ENCODE results near the gene EPB41L4B. TPM values are rescaled to one million over a fixed set of nuclear protein-coding genes. Genes with fewer than 3 reads are reported as not detected.

EPB41L4B gene
- total and polyA plus RNA-seq, 2 experiments from 2014 or later, result 11.0 to 32.2 TPM

GRCh38 chr9:109289186-109289585, 31.7 kb downstream of the EPB41L4B start (continued):
- no peak for TF ChIP-seq EZH2phosphoT487 (IDR thresholded peaks at IDR 0.05; ENCODE audit: unreplicated experiment)
- TF ChIP-seq STAT1 (IDR thresholded peaks at IDR 0.05; ENCODE audit: unreplicated experiment), result no peak

- no peak overlapping the region for H3K27ac ChIP-seq (ENCODE audit: low read depth)
- Mint-ChIP-seq H3K9me3 (no peaks in the 10 kb centered on the region; the same call in 2 of the 3 replicates), H3K27me3 (ENCODE audit: insufficient read depth, low read depth, poor library complexity) (peaks cover 5% of the 10 kb centered on the region), H3K4me1 (peaks cover 34% of the 10 kb centered on the region), H3K27ac (no peak overlapping the region), H3K36me3 (ENCODE audit: low read depth) (no peaks in the 10 kb centered on the region), H3K4me3 (no peak overlapping the region)
- no peak for DNase-seq (ENCODE audit: low spot score)
- ATAC-seq, result no peak
- H3K27me3 ChIP-seq (ENCODE audit: insufficient read depth), result no peaks in the 10 kb centered on the region
- H3F3A ChIP-seq (replicated peaks; ENCODE audit: low read depth), result no peaks in the 10 kb centered on the region
- no peaks in the 10 kb centered on the region for H3K36me3 ChIP-seq (ENCODE audit: insufficient read depth)
- no peaks in the 10 kb centered on the region for H3K9me2 ChIP-seq (ENCODE audit: insufficient read depth)
- H2AFZ ChIP-seq, result no peak overlapping the region
- no peak overlapping the region for H3K4me3 ChIP-seq
- peaks cover 98% of the 10 kb centered on the region for H3K79me2 ChIP-seq (replicated peaks; ENCODE audit: insufficient read depth)
- H3K4me1 ChIP-seq (ENCODE audit: insufficient read depth), result peaks cover 7% of the 10 kb centered on the region
- TF ChIP-seq ZNF331 (CRISPR knock-in tag; IDR thresholded peaks at IDR 0.05; ENCODE audit: low read depth) (no peak), JUNB (IDR thresholded peaks at IDR 0.05; ENCODE audit: unreplicated experiment) (no peak), CTCF (conservative IDR thresholded peaks at IDR 0.05; ENCODE audit: low read depth in 2 of 2) (no peak), STAT1 (IDR thresholded peaks at IDR 0.05; ENCODE audit: unreplicated experiment) (no peak), CREB1 (CRISPR knock-in tag; IDR thresholded peaks at IDR 0.05; ENCODE audit: low read depth) (no peak), ETS1 (IDR thresholded peaks at IDR 0.05) (no peak), POLR2AphosphoS5 (IDR thresholded peaks at IDR 0.05; ENCODE audit: low read depth) (no peak), ZNF114 (CRISPR knock-in tag; IDR thresholded peaks at IDR 0.05) (no peak), EZH2 (IDR thresholded peaks at IDR 0.05; ENCODE audit: low read depth, unreplicated experiment) (no peak), EZH2phosphoT487 (IDR thresholded peaks at IDR 0.05; ENCODE audit: unreplicated experiment) (no peak), NANOG (IDR thresholded peaks at IDR 0.05; ENCODE audit: borderline replicate concordance) (no peak), REST (IDR thresholded peaks at IDR 0.05; ENCODE audit: unreplicated experiment) (no peak), ZNF462 (CRISPR knock-in tag; IDR thresholded peaks at IDR 0.05) (no peak)
- H3K4me2 ChIP-seq, result no peak overlapping the region
- H4K20me1 ChIP-seq (replicated peaks; ENCODE audit: insufficient read depth), result peaks cover 26% of the 10 kb centered on the region
Observed at GRCh38 chr9:109286981-109287380, 33.9 kb downstream of the EPB41L4B start.
